GM18858 (cell line): ENCODE measurements around the gene UBE2V1.
"Not testable (repeated sequence)": the region's sequence is repeated elsewhere in the genome, so short reads cannot be mapped to it uniquely, and the experiment has no call there.

Experiments
- ATAC-seq: cut with Tn5 transposase; IDR thresholded peaks from one replicate; pipeline ENCODE4 v1.9.1; 2021; ENCODE audit not compliant: unreplicated experiment

Gene UBE2V1

GRCh38 chr20:50112512-50113419 lies at the start of gene UBE2V1:
TSS of gene UBE2V1 (minus strand) at chr20:50113150. CDS start at chr20:50113128, 22 bp downstream.
- no peak for ATAC-seq

DNA sequence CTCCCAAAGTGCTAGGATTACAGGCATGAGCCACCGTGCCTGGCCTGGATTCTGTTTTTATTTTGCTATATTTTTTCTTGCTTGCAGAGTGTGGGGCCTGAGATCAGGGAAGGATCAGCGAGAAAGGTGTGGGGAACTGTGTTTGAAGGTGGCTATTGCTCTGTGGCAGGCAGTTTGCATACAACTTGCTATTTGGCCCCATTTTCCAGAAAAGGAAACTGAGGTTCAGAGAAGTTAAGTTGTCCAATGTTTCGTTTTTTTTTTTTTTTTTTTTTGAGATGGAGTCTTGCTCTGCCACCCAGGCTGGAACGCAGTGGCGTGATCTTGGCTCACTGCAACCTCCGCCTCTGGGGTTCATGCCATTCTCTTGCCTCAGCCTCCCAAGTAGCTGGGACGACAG lies 48.5 kb upstream of the UBE2V1 start:
- ATAC-seq: not testable (repeated sequence)

DNA sequence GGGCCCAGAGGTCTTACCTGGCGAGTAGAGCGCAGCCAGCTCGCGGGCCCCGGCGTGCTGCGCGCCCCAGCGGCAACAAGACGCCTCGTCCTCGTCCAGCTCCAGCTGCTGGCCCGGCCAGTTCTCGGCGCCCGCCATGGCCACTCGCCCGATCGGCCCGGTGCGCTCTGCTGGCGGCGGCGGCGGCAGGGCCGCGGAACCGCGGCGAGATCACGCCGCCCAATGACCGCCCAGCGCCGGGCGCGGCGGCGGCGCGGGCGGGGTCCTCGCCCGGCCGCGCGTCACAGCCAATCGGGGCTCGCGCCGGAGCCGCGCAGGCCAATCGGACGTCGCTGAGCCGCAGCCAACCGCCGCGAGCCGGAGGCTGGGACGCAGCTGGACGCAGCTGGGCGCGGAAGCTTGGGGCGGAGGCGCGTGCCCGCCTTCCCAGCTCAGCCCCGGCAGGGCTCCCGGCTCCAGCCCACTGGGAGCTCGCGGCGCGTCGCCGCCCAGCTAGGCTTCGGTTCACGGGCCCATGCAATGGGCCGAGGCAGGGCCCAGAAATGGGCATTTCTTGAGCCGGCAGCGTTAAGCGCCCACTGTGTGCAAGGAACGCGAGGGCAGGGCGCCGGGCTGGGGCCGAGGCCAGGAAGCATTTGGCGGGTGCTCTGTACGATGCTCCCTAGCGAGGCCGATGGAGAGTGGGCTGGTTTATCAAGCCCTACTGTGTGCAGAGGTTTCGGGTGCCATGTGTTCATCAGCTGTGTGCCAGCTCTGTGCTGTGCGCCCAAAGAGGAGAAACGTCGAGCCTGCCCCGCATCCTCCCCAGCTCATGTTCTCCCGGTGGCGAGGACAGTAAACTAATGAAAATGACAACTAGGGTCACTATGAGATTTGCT lies 40.8 kb upstream of the UBE2V1 start, which contains the start of gene PEDS1:
PEDS1 (minus strand) TSS at position 224 of the 878 bp plus-strand sequence; CDS start at position 138, 86 bp downstream.
- ATAC-seq: peak; percentile 78

GRCh38 chr20:50153153-50153499 lies 40.2 kb upstream of the UBE2V1 start:
- ATAC-seq: no peak

DNA sequence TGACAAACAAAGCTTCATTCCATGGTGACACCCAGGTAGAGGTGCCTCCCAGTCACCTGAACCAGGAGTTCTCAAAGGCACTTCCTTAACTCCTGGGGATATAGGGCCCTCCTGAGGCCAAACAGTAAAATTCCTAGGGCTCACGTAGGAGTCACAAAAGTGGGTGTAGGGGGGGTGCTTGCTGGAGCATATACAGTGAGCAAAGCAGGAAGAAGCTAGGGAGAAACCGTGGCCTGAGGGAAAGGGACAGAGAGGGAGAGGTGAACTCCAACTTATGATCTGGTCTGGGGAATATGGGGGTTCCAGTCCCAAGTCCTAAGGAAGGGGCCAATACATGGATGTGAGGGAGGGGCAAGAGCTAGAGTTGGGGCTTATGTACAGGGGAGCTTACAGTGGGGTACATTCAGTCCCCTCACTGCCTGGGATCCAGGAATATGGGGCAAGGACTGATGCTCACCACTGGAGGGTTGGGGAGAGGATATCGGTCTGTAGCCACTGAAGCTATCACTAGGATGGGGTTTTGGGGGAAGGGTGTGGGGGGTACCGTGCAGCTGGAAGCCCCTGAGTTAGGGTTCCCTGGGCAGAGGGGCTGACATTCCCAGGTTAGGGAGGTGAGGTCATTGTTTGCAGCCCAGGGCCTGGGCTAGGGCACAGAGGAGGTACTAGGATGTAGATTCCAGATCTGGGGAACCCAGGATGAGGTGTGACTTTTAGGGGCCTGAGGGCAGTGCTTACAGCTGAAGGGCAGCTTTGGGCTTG lies 39.6 kb upstream of the UBE2V1 start:
- ATAC-seq: no peak

DNA sequence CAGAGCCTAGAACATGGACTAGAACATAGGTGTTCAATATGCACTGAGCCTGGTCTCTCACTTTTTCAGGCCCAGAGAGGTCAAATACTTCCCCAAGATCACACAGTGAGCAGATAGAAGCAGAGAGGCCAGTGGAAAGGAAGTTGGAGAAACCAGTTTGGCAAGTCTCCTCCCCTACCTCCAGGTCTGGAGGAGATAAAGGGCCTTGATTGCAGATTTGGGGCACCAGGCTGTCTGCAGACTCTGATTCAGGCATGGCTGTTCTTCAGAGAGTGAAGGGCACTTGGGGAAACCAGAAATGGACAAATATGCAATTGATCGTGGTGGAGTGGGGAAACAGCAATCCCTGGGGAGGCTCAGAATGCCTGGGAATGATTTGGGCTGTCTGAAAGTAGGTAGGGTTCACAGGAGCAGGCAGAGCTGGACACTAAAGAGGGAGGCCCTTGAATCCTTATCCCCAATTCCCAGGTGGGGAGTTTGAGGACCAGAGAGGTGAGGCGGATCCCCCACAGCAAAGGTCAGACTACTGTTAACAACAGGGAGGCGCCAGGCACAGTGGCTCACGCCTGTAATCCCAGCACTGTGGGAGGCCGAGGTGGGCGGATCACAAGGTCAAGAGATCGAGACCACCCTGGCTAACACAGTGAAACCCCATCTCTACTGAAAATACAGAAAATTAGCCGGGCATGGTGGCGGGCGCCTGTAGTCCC lies 38.2 kb upstream of the UBE2V1 start:
- no peak for ATAC-seq

DNA sequence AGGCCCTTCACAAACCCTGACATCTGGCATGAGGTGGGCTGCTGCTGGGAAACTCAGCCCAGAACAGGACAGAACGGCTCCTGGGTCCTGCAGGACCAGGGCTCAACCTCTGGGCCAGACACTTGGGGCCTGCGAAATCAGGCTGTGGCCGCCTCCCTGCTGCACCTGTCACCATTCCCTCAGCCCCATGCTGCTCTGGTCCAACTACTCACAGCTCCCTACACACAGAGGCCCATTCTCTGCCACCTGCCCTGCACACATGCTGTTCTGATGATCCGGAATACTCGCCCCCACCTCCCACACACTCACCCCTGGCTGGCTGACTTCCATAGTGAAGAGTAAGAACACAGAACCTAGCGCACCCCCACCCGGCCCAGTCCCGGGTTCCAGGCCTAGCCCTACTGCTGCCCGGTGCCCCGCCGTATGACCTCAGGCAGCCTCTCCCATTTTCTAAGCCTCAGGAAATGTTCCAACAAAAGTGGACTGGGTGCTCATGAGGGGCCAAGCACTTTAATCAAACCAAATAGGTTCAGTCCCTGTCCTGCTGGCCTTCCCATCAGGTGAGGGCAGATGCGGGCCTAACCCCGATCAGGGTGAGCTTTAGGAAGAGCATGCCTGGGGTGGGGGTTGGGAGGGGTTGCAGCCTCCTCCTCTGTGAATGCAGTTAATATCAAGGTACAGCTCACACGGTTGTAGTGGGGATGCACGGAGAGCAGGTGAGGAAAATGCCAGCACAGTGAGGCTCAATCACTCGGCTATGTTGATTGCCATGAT lies 36.7 kb upstream of the UBE2V1 start:
- ATAC-seq: no peak

GRCh38 chr20:50146732-50147662 lies 34.0 kb upstream of the UBE2V1 start:
- peak; percentile 73 for ATAC-seq

- ATAC-seq: no peak
These were observed 33.3 kb upstream of the UBE2V1 start for GRCh38 chr20:50146214-50146613.

DNA sequence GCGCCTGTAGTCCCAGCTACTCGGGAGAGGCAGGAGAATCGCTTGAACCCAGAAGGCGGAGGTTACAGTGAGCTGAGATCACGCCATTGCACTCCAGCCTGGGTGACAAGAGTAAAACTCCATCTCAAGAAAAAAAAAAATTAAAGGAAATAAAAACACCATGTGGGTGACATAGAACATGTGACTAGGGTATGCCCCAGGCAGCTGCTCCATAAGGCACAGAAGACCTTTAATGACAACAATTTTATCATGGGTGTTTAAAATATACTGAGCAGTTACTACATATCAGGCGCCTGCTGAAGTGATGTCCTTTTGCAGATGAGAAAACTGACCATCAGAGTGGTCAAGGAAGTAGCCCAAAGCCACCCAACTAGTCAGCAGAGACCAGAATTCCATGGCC lies 32.6 kb upstream of the UBE2V1 start:
- ATAC-seq: no peak

DNA sequence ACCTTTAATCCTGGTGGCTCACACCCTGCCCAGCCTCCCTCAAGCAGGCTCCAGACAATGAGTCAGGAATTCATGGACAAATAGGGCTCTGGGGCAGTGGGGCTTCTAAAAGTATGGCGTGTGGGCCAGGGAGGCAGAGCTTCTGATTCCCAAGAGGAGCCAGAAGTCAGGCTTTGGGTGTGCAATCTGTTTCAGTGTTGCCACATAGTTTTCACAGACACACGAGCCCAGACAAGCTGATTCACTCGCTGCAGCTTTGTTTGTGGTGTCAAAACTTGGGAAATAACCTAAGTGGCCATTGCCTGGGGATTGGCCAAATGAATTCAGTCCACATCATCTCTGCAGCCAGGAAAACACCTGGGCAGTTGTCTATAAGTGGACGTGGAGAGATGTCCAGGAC lies 31.4 kb upstream of the UBE2V1 start:
- no peak for ATAC-seq

DNA sequence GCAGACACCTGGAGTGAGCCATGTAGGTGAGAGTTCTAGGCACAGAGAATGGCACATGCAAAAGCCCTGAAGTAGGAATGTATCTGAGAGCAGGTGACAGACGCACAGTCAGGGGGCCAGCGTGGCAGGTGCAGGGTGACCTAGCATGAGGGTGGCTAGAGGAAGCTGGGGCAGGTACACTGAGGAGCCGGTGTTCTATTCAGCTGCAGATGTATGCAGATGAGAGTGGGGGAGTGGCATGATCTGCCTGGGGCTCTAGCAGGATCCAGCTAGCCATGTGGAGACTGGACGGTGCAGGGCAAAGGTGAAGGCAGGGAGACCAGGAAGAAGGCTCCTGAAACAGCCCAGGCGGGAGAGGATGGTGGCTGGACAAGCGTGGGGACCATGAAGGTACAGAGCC lies 29.9 kb upstream of the UBE2V1 start:
- ATAC-seq: no peak

- no peak for ATAC-seq
These were observed 29.0 kb upstream of the UBE2V1 start for GRCh38 chr20:50141811-50142561.

GRCh38 chr20:50141018-50141675 lies 28.2 kb upstream of the UBE2V1 start:
- ATAC-seq: no peak

GRCh38 chr20:50140339-50140859 lies 27.4 kb upstream of the UBE2V1 start:
- ATAC-seq: no peak

DNA sequence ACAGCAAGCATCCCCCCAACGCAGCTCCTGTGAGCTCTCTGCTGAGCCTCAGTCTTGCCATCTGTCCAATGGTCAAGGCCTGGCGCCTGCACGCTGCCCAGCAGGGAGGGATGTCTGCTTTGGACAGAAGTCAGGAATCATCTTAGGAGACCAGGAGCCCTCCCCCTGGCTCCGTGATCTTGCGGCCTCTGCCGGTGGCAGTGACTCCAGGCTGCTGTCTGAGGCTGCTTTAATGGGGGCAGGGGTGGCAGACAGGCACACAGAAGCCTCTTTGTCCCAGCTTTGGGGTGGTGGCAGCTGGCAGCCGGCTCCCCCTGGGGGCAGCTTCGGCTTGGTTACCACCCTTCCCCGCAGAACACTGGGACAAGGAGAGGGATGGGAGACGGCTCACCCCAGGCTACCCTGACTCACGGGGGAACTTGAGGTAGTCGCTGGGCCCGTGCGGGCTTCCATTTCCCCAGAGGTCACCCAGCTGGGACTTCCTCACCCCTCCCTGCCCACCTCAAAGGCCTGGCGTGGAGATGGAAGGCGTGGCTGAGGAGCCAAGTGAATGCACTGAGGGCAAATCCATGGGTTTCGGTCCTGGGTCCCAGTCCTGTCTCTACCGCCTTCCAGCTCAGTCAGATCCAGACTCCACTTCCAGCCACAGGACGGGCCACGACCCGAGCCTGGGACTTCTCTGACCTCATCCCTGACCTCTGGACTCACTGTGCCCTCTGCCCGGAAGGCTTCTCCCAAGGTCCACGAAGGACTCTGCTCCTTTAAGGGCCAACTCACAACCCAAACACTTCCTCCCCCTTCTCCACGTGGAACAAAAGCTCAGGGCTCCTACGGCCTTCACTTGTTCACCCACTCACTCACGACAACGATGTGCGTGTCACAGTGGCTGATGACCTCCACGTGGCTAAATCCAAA lies 25.8 kb upstream of the UBE2V1 start:
- ATAC-seq: no peak
